GM12864 (cell line): ENCODE data around the gene KCNMA1.

Experiments
- DNase-seq: peaks from one replicate; pipeline ENCODE4 v3.0.0-alpha.2; 2011; ENCODE audit warnings: low read depth
- H3K4me3 ChIP-seq: 2 replicates; pipeline ENCODE4 v1.5.1; 2011; ENCODE audit warnings: mild to moderate bottlenecking, low read depth, low read length, control low read depth
- CTCF ChIP-seq: IDR thresholded peaks from 2 replicates; pipeline ENCODE4 v1.5.1; 2011; ENCODE audit warnings: low read depth, mild to moderate bottlenecking, moderate library complexity, low read length, control low read depth, inconsistent platforms; ENCODE audit errors: missing control alignments

KCNMA1 gene

GRCh38 chr10:77626266-77626935, 11.2 kb downstream of the KCNMA1 start:
- TF ChIP-seq CTCF, result no peak
- DNase-seq, result no peak
- no peak overlapping the region for H3K4me3 ChIP-seq

GRCh38 chr10:77625379-77625778, 12.2 kb downstream of the KCNMA1 start:
- no peak for DNase-seq
- no peak overlapping the region for H3K4me3 ChIP-seq
- no peak for TF ChIP-seq CTCF

- H3K4me3 ChIP-seq, result no peak overlapping the region
- DNase-seq, result no peak
- no peak for TF ChIP-seq CTCF
Observed at GRCh38 chr10:77622889-77623291, 14.7 kb downstream of the KCNMA1 start.

GRCh38 chr10:77620731-77621130, 16.9 kb downstream of the KCNMA1 start:
- DNase-seq, result no peak
- H3K4me3 ChIP-seq, result no peak overlapping the region
- TF ChIP-seq CTCF, result no peak

GRCh38 chr10:77619964-77620703, 17.5 kb downstream of the KCNMA1 start:
- no peak for DNase-seq
- TF ChIP-seq CTCF, result no peak
- no peak overlapping the region for H3K4me3 ChIP-seq

- H3K4me3 ChIP-seq, result no peak overlapping the region
- TF ChIP-seq CTCF, result no peak
- no peak for DNase-seq
Observed at GRCh38 chr10:77618117-77618516, 19.5 kb downstream of the KCNMA1 start.
